Kidney (tissue), 14 donors: Measurements from ENCODE around the gene SLC48A1. TPM values are rescaled to one million over a fixed set of nuclear protein-coding genes. Genes with fewer than 3 reads are reported as not detected.

Experiments
- DNase-seq, 5 donors: peaks; one replicate each; pipeline ENCODE4 v3.0.0-alpha.2; 2013 to 2020
- FAIRE-seq: peaks from 2 replicates; lab custom pipeline; 2012; peaks lifted over from hg19 to GRCh38; lab: Jason Lieb, UNC
- H3K27ac ChIP-seq, 2 donors: one replicate each; pipeline ENCODE4 v1.7.0; 2013; ENCODE audit warnings: low read depth in 2 of 2, low read length in 2 of 2, inconsistent platforms in 1 of 2
- H3K27me3 ChIP-seq: one replicate; pipeline ENCODE4 v1.7.1; 2013; ENCODE audit warnings: low read length, inconsistent platforms; ENCODE audit not compliant: control insufficient read depth, insufficient read depth
- H3K36me3 ChIP-seq, 3 donors: one replicate each; pipeline versions ENCODE4 v1.7.0 to v1.7.1; 2013; ENCODE audit warnings: low read length in 3 of 3, control low read depth in 1 of 3, inconsistent platforms in 1 of 3; ENCODE audit not compliant: insufficient read depth in 3 of 3, control insufficient read depth in 2 of 3
- H3K4me1 ChIP-seq, 3 donors: one replicate each; pipeline versions ENCODE4 v1.7.0 to v1.7.1; 2013; ENCODE audit warnings: low read length in 3 of 3, inconsistent platforms in 1 of 3, low read depth in 1 of 3; ENCODE audit not compliant: control insufficient read depth in 2 of 3, insufficient read depth in 2 of 3
- H3K4me3 ChIP-seq, 3 donors: one replicate each; pipeline versions ENCODE4 v1.7.0 to v1.8.1; 2013; ENCODE audit warnings: low read length in 3 of 3, control low read depth in 1 of 3, inconsistent platforms in 1 of 3
- H3K9ac ChIP-seq, 3 donors: one replicate each; pipeline versions ENCODE4 v1.7.0 to v1.7.1; 2013; ENCODE audit warnings: low read length in 3 of 3, control low read depth in 1 of 3, inconsistent platforms in 1 of 3
- H3K9me3 ChIP-seq, 3 donors: one replicate each; pipeline versions ENCODE4 v1.7.0 to v1.7.1; 2013; ENCODE audit warnings: low read length in 3 of 3, control low read depth in 1 of 3, inconsistent platforms in 1 of 3; ENCODE audit not compliant: control insufficient read depth in 2 of 3, insufficient read depth in 1 of 3
- intact Hi-C: fragments of 100-400 bp; cut with DNase I; formaldehyde crosslinking; loops from one replicate; pipeline ENCODE4 v1.11.1; 2022
- polyA plus RNA-seq: library from polyadenylated mRNA; stranded (reverse); fragments of 350-450 nt; fragmentation: Illumina TruSeq; extraction: RNeasy Lipid Tissue Mini Kit (QIAGEN cat#74804); gene quantifications from one replicate; pipeline ENCODE4 v1.2.3, GENCODE V29; 2014; ENCODE audit warnings: low read depth, low replicate concordance; ENCODE audit not compliant: insufficient read depth
- total RNA-seq: library from RNA; stranded (reverse); fragmentation: NEBNext Ultra II Directional; extraction: Animal tissue kit (Norgen Biotek cat#: 25700); gene quantifications from one replicate; pipeline ENCODE4 v1.2.1, GENCODE V29; 2021
- TF ChIP-seq, protein P1 (sequence below): IDR thresholded peaks from 3 replicates; pipeline ENCODE4 v1.5.1; 2012; ENCODE audit warnings: mild to moderate bottlenecking, moderate library complexity, borderline replicate concordance; ENCODE audit not compliant: insufficient read depth; ENCODE audit errors: extremely low read depth
- donor health status: control.
- donor health status: control.
- donor health status: control.
- donor health status: control.
- donor health status: control.
- donor health status: DM: yes; HTN: yes; CAD: no.
- donor health status: Normal renal cell carcinoma (clear cell type).

Gene SLC48A1
- total and polyA plus RNA-seq, 2 donors from 2014 or later: 56.9 to 69.9 TPM

DNA sequence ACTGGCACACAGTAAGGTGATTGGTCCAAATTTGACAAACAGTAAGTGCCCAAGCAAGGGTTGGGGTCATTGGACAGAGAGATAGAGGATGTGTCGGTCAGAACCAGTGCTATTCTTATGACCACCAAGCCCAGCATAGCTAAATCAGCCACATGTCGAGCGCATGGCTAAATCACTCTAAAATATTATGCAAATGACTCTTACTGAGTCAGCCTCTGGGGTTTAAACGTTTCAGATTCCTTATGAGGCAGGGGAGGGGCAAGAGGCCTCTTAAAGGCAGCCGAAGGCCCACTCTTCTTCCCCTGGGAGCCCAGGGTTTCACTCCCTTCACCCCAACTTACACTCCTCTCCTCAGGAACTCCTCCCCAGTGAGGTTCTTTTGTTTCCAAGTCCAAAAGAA is 47.1 kb upstream of the SLC48A1 start:
- Histone ChIP-seq H3K9ac (no peak overlapping the region), H3K4me3 (no peak overlapping the region), H3K27me3 (no peaks in the 10 kb centered on the region), H3K36me3 (no peaks in the 10 kb centered on the region), H3K9me3 (no peaks in the 10 kb centered on the region), H3K27ac (peak overlapping the region in 1 of 2 donors; percentile 13), H3K4me1 (peaks cover 0 to 3% (median 2%) of the 10 kb centered on the region in 3 donors)
- intact Hi-C loops: no loop called here
- TF ChIP-seq, protein P1, sequence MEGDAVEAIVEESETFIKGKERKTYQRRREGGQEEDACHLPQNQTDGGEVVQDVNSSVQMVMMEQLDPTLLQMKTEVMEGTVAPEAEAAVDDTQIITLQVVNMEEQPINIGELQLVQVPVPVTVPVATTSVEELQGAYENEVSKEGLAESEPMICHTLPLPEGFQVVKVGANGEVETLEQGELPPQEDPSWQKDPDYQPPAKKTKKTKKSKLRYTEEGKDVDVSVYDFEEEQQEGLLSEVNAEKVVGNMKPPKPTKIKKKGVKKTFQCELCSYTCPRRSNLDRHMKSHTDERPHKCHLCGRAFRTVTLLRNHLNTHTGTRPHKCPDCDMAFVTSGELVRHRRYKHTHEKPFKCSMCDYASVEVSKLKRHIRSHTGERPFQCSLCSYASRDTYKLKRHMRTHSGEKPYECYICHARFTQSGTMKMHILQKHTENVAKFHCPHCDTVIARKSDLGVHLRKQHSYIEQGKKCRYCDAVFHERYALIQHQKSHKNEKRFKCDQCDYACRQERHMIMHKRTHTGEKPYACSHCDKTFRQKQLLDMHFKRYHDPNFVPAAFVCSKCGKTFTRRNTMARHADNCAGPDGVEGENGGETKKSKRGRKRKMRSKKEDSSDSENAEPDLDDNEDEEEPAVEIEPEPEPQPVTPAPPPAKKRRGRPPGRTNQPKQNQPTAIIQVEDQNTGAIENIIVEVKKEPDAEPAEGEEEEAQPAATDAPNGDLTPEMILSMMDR: no peak
- DNase-seq (peak in 1 of 5 donors; percentile 43), FAIRE-seq (no peak)

DNA sequence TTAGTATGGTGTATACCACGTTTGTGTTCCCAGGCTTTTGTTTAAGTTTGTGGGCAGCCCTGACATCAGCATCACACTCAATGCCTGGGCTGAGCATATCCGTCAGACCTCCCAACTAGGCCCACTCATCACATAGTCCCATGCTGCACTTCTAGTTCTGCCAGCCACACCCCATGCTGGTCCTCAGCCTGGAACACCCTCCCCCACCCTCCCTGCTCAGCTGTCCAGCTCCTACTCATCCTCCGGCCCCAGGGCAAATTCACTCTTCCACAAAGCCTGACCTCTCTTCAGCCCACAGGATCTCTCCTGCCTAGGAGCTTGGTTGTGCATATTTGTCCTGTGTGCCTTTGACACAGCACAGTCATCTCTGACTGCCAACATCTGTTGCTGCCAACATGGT is 43.8 kb upstream of the SLC48A1 start:
- no peaks in the 10 kb centered on the region for H3K9me3 ChIP-seq
- DNase-seq (no peak), FAIRE-seq (no peak)
- intact Hi-C loops: no loop called here
- no peaks in the 10 kb centered on the region for H3K36me3 ChIP-seq
- no peaks in the 10 kb centered on the region for H3K27me3 ChIP-seq
- H3K27ac ChIP-seq: no peak overlapping the region
- no peak overlapping the region for H3K4me3 ChIP-seq
- peaks cover 0 to 3% (median 0%) of the 10 kb centered on the region in 3 donors for H3K4me1 ChIP-seq
- H3K9ac ChIP-seq: no peak overlapping the region
- TF ChIP-seq, protein P1: no peak

DNA sequence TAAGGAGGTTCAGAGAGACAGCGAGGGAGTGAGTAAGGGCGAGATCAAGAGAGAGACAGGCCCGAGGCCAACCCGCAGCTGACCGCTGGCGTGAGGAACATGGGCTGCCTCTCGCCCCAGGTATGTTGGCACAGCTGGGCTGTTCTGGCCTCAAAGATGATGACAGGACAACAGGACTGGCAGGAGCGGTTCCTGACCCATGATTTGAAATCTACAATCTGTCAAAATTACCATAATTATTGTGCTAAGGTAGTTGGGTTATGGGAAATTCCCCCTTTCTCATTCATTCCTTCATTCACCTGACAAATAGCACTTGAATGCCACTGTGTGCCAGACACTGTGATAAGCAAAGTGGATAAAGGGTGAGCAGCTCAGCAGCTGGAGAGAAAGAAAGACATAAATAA is 42.7 kb upstream of the SLC48A1 start:
- Histone ChIP-seq H3K36me3 (no peaks in the 10 kb centered on the region), H3K9me3 (no peaks in the 10 kb centered on the region), H3K27ac (no peak overlapping the region), H3K9ac (no peak overlapping the region), H3K27me3 (no peaks in the 10 kb centered on the region), H3K4me3 (no peak overlapping the region), H3K4me1 (peaks cover 4 to 10% (median 5%) of the 10 kb centered on the region in 3 donors)
- DNase-seq (no peak), FAIRE-seq (no peak)
- TF ChIP-seq, protein P1: no peak
- intact Hi-C loops: no loop called here

DNA sequence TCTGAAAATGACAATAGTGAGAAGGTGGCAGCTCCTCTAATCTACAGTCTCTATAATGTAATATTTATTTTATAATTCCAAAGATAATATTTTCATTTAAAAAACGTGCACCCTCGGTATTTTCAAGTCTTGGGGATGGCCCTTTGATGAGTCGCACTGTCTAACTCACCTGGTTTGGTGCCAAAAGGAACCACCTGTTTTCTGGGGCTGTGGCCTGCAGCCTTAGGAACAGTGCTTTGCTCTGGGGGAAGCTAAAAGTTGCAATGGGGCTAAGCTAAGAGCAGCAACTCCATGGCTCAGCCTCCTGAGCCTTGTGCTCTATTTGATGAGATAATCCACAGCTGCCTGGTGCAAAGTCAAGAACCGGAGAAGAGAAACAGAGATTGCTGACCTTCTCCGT is 41.3 kb upstream of the SLC48A1 start:
- Histone ChIP-seq H3K9me3 (no peaks in the 10 kb centered on the region), H3K4me3 (no peak overlapping the region), H3K9ac (no peak overlapping the region), H3K36me3 (peaks cover 0 to 3% (median 0%) of the 10 kb centered on the region in 3 donors), H3K27ac (no peak overlapping the region), H3K27me3 (no peaks in the 10 kb centered on the region), H3K4me1 (peaks cover 4 to 23% (median 14%) of the 10 kb centered on the region in 3 donors)
- no peak for FAIRE-seq
- no peak for DNase-seq
- intact Hi-C loops: no loop called here
- TF ChIP-seq, protein P1: no peak
